Hepatocyte (in vitro differentiated cells): ENCODE measurements around the gene OCA2.

Experiments
- EZH2 ChIP-seq: fragments of 200-600 bp; sonication (generic); IDR thresholded peaks from 2 replicates; pipeline ENCODE4 v1.6.1; 2016; ENCODE audit warnings: antibody characterized with exemption, mild to moderate bottlenecking, borderline replicate concordance
- EZH2phosphoT487 ChIP-seq: fragments of 200-600 bp; sonication (generic); IDR thresholded peaks from one replicate; pipeline ENCODE4 v1.6.1; 2018; ENCODE audit warnings: antibody characterized with exemption, mild to moderate bottlenecking, low read depth, moderate library complexity; ENCODE audit not compliant: unreplicated experiment, severe bottlenecking
- TF ChIP-seq, protein P1 (sequence below): fragments of 200-600 bp; sonication (generic); IDR thresholded peaks from 2 replicates; pipeline ENCODE4 v1.5.1; 2016; ENCODE audit warnings: antibody characterized with exemption, mild to moderate bottlenecking; ENCODE audit not compliant: poor library complexity

DNA sequence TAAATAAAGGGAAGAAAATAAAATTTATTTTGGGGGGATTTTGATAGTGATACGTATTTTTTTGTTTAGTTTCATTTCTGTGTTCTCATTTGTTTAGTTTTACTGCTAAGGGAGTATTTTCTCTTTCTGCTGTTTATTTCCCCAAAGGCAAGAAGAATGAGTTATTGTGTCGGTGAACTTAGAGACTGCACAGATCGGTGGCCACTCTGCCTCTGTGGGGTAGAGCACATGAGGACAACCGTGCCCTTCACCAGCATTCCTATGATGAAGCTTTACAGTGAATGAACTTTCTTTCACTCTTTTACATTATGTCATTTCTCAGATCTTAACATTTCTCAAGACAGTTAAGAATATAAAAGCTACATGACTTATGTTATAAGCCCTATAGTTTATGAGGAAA lies 214.4 kb downstream of the OCA2 start:
- TF ChIP-seq, protein P1, sequence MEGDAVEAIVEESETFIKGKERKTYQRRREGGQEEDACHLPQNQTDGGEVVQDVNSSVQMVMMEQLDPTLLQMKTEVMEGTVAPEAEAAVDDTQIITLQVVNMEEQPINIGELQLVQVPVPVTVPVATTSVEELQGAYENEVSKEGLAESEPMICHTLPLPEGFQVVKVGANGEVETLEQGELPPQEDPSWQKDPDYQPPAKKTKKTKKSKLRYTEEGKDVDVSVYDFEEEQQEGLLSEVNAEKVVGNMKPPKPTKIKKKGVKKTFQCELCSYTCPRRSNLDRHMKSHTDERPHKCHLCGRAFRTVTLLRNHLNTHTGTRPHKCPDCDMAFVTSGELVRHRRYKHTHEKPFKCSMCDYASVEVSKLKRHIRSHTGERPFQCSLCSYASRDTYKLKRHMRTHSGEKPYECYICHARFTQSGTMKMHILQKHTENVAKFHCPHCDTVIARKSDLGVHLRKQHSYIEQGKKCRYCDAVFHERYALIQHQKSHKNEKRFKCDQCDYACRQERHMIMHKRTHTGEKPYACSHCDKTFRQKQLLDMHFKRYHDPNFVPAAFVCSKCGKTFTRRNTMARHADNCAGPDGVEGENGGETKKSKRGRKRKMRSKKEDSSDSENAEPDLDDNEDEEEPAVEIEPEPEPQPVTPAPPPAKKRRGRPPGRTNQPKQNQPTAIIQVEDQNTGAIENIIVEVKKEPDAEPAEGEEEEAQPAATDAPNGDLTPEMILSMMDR, result no peak
- TF ChIP-seq EZH2 (no peak), EZH2phosphoT487 (no peak)
